HG03097 (cell line): ENCODE results near the gene C10orf53.

Experiments used
- ATAC-seq: cut with Tn5 transposase; IDR thresholded peaks from one replicate; pipeline ENCODE4 v1.9.1; 2021; ENCODE audit not compliant: unreplicated experiment, low FRiP score

C10orf53 gene

DNA sequence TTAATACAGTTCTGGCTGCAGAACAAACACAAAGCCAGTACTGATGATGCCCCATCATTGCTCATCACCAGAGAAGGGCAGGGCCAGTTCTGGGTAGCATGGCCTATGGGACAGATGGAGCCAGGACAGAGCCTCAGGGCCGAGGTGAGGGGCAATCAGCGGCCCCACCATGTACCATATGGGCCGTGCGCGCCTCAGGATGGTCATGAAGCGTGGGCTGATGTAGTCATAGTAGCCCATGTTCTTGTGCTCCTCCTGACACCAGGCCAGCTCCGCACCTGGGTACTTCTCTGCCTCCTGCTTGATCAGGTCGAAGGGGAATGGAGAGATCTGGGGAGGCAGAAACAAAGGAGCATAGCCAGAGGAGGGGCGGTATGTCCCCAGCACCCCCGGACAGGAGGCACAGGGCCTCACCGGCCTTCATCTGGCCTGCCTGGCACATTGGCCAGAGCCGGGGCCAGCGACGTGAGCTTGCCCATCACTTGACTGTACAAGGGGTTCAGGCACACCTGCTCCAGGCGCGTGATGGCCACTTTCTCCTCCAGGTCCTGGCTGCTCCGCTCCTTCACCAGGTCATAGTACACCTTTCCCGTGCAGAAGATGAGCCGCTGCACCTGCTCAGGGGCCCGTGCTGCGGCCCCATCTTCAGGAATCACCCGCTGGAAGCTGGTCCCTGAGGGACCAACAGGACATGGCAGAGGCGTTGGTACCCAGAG lies 56.6 kb downstream of the C10orf53 start:
- ATAC-seq = no peak

DNA sequence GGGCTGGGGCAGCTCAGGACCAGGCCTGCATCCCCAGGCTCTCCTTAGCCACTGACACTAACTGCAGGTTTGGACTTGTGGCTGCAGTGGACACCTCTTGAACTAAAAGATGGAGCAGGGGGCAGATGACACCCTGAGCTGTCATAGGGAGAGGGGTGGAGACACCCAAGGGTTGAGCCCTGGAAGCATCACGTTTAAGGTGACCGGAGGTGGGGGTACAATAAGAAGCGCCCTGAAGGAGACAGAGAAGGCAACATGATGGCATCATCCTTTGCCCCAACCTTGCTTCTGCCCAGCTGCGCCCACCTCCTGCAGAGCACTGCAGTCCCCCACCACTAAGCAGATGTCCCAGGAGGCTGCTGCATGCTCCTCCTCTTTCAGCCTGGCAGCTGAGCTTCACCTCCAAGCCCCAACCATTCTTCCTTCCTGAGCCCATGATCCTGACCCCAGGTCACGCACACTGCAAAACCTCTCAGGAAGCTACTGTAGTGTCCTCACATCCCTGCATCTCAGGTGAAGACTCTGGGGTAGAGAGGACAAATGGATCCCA lies 57.2 kb downstream of the C10orf53 start:
- no peak for ATAC-seq

DNA sequence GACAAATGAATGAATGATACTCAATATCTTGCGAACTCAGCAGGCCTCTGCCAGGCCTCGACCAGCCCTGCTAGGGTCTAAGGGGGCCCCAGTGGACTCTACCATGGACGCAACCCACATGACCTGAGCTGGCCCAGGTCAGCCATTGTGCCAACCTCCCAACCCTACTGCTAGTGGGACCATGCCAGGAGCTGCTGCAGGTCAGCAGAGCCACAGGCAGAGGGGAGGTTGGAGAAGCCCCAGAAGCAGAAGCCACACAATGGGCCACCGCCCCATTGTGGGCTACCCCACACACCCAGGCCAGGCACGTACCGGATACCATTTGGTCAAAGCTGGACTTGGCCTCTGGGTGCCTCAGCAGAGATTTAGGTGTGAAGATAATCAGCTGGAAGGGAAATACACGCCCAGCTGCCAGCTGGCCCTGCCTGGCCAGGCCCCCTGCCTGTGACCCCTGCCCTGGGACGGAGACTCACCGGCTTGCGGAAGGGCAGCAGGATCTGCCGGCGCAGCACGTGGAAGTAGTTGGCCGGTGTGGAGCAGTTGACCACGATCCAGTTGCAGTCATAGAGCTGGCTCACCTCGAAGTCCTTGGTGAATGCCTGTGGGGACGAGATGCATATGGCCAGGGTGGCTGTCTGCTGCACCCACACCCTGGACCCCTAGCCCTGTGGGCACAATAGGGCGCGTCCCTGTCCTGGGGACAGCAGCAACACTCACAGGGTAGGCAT lies 58.2 kb downstream of the C10orf53 start:
- no peak for ATAC-seq

DNA sequence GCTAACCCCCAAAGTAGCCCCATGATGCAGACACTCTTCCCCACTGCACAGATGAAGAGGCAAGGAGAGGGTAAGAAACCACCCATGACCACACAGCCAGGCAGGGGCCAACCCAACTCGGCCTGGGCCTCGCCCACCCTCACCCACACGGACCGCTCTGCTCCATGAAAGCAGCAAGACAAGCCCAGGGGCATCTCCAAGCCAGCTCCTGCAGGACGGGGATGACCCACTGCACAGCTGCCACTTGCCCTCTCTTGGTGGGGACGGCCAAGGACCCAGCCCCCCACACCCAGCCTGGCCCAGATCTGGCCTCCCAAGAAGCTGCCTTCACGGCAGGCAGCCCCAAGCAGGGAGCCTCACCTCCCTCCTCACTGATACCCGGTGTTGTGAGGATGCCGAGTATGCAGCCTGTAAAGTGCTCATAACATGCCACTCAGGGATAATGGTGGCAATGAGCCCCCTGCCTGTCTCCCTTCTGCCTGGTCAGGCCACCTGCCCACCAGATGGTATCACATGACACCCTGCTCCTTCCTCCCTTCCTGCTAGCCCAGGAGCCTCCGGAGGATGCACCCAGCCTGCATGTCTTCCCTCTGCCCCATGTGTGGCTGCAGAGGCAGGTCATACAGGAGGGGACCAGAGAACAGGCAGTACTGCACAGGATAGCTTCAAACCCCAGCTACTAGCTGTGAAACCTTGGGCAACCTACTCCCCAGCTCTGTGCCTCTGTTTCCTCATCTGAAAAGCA lies 59.3 kb downstream of the C10orf53 start:
- no peak for ATAC-seq

DNA sequence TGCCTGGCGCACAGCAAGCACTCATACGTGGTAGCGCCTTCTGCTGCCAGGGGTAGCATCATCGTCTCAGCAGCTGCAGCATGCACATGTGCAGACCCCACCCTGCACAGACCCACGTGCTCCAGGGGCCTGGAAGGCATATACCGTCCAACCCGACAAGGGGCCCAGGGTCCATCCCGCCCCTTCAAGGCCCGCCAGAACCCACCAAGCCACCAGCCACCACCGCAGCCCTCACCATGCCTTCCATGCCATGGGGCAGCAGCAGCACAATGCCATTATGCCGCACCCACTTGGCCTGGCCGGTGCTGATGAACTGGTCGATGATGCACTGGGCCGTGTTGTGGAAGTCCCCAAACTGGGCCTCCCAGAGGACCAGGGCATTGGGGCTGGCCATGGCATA lies 60.0 kb downstream of the C10orf53 start:
- no peak for ATAC-seq

DNA sequence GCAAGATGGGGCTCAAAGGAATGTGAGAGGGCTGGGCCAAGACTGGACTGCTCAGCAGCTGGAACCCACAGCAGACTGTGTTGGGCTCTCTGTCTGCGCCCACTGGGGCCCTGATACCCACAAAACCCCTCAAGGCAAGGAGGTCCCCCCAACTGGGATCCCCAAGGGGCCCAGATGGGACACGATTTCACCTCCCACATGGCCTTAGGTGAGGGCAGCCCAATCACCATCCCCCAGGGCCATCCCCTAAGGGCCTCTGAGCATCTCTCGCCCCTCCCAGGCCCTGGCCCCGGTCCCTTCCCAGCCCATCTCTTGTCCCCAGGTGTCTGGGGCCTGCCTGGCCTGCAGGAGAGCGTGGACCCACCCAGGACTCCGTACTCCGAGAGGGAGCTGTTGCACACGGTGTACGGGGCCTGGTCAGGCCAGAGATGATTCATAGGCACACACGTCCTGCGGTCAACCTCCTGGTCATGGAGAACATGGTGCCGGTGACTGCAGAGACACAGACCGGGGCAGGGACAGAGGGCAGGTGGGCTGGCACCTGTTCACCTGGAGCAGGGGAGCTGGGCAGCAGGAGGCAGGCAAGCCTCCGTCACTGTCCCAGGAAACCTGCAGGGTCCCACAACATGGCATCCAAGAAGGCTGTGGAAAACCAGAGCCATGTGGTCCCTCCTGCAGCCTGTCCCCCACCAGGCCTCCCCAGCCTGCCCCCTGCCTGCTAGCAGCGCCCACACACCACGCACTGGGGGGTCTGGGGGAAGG lies 61.1 kb downstream of the C10orf53 start:
- no peak for ATAC-seq

DNA sequence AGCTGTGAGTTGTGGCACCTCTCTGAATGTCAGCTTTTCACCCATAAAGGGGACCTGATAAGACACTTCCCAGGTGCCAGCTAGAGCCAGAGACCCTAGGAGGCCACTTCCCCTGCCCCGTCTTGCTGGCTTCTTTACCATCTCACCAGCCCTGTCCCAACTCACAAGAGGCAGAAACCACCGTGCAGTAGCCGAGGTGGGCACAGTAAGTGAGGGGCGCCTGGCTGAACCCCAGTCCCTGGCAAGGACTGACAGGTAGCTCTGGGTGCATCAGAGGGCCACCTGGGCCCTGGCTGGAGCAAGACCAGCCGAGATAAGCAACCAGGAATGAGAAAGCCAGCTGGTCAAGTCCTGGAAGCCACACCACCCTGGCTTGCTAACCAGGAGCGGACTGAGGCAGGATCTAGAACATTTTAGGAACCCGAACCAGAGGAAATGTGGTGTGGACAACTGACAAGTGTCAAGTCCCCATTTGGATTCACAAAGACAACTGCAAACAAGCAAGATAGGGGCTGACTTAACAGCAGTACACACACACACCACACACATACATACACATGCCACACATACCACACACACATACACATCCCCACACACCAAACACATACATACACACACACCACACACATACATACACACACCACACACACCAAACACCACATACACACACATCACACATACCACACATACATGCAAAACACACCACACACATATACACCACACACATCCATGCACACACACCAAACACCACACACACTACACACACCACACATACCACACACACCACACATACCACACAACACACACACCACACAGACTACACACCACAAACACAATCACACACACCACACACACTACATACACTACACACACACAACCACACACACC lies 61.9 kb downstream of the C10orf53 start:
- ATAC-seq = no peak

DNA sequence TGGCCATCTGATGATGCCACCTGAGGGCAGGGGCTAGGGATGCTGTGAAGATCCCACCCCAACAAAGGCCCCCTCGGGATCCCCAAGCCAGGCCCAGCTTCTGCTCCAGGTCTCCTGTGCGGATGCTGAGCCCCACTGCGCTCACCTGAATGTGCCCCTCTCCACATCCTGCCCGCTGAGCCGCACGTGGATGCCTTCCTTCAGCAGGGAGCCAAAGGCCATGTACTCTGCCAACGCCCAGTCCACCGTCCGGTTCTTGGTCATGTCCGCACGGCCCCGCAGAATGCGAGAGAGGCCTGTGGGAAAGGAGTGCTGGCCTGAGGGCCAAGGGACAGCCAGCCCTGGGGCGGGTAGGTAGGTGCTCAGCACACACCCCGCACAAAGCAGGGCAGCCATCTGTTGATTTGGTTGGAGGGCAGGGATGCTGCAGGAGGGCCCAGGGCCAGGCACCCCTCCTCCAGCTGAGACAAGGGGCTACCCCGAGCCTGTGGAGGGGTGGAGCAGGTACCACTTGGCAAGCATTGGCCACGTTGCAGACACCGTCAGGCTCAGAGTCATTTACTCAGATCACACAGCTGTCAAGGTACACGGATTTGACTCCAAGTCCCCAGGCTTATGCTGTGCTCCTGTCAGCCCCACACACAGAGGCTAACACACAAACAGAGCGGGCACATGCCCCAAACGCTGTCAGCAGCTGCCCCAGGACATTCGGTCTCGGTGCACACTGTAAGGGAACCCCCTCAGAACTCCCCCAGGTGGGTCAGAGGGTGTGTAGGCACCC lies 63.4 kb downstream of the C10orf53 start:
- ATAC-seq = no peak

DNA sequence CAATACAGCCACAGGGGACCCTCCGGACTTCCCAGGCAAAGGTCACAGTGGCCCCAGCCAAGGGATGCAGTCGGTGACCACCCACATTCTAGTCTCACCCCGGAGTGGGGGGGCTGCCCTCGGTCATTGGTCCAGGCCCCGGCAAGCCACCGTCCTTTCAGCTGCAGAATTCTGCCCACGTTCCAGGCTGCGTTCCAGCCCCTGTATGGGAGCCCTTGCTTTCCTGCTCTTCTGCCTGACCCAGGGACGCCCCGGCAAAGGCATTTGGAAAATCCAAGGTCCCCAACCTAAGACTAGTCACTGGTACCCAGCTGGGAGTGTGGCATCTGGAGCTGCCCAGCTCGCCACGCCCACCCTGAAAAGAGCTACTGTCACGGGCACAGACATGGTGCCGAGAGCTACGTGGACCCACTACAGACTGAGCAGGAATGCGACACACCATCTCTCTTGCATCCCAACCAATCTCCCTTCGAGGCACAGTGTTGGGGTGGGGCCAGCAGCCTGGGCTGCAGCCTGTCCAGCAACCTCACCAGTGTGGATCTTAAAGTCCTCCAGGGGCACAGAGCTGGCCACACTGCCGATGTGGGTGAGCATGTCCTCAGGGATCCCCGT lies 64.1 kb downstream of the C10orf53 start:
- no peak for ATAC-seq

DNA sequence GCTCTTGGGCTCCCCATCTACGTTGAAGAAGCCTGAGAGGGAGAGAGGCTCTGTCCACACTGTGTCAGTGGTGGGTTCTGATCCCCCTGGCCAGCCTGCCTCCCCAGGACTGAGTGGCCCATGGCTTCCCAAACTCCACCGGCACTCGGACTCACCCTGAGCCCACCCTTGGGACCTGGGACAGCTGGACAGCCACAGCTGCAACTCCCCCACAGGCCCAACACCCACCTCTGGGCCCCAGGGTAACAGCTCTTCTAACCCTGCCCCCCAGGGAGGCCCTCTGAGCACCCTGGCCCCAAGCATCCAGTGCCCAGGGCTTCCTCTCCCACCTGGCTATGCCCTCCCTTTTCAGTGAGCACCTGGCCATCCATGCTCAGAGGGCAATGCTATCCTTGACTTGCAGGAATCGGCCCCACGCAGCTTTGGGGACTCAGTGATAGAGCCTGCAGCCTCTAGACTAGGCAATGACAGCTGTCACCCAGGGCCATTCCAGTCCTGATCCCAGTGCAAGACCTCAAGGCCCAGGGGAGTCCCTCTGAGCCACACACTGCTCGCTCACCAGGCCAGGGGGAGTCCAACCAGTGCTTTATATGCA lies 64.7 kb downstream of the C10orf53 start:
- ATAC-seq = no peak

DNA sequence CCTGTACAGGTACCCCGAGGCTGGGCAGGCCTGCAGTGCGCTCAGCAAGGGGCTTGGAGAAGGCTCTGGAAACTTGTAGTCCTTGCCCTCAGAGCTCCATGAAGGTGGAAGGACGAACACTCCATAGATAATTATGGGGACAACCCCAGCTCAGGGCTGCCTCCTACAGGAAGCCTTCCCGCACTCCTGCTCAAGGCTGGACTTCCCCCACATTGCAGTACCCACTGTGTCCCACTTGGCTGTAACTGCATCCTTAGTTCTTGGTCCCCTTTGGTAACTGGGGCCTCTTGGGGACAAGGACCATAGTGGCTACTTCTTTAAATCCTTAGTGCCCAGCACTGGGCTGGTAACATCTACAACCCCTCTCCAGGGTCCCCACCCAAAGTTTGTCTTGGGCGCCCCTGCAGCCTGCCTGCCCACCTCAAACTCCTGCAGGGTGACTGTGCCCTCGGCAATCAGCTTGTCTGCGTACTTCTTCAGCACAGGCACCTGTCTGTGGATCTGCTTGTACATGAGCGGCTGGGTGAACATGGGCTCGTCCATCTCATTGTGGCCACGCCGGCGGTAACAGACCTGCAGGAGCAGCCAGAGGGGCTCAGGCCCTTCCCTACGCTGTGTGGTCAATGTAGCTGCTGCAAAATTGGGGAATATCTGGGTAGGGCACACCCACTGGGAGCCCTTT lies 65.6 kb downstream of the C10orf53 start:
- no peak for ATAC-seq

DNA sequence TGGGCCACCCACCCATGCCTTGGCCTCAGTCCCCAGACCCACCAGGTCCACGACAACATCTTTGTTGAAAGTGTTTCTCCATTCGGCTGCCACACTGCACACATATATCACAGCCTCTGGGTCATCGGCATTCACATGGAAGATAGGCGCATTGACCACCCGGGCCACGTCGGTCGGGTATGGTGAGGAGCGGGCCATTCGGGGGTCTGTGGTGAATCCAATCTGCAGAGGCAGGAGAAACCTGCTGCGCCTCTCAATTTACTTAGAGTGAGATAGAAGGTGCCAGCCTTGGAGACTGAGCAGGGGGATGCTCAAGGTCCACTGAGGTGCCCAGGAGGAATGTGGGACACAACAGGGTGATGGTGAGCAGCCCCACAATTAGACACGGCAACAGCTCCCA lies 66.3 kb downstream of the C10orf53 start:
- ATAC-seq = no peak

DNA sequence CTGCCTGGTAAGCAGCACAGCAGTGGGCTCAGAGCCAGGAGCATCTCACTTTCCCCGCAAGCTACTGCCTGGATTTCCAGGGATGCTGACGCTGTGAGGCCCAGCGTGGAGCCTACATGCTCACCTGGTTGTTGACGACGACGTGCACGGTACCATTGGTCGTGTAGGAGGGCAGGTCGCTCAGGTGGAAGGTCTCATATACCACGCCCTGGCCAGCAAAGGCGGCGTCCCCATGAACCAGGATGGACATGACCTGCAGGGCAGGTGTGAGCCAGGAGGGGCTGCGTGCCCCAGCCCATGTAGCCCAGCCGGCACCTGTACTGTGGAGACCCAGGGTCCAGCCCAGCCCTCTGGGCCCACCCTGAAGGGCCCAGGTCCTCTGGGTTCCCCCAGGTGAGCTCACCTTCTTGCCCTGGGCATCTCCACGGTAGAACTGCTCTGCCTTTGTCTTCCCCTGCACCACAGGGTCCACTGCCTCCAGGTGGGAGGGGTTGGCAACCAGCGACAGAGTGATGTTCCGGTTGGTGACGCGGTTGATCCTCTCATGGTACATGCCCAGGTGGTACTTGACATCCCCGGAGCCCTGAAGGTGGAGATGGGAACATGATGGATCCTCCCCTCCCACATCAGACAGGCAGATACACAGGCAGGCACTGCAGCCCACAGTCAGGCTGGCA lies 67.3 kb downstream of the C10orf53 start:
- ATAC-seq = no peak
